Brain microvascular endothelial cell (primary cell): ENCODE results near the gene CST9.

ENCODE experiments used
- DNase-seq: peaks from one replicate; pipeline ENCODE4 v3.0.0-alpha.2; 2020
- H3K27ac ChIP-seq: fragments of 250-450 bp; sonication (Bioruptor Pico); 2 replicates; pipeline ENCODE4 v1.5.1; 2020; ENCODE audit warnings: mild to moderate bottlenecking, moderate library complexity
- H3K27me3 ChIP-seq: fragments of 250-450 bp; sonication (Bioruptor Pico); replicated peaks from 2 replicates; pipeline ENCODE4 v1.5.1; 2020; ENCODE audit warnings: mild to moderate bottlenecking
- H3K36me3 ChIP-seq: fragments of 250-450 bp; sonication (Bioruptor Pico); replicated peaks from 2 replicates; pipeline ENCODE4 v1.5.1; 2020; ENCODE audit warnings: mild to moderate bottlenecking
- H3K4me3 ChIP-seq: 2 replicates; pipeline ENCODE4 v1.5.1; 2011; ENCODE audit warnings: low read depth, mild to moderate bottlenecking, control low read depth, low read length, moderate library complexity
- CTCF ChIP-seq: IDR thresholded peaks from 2 replicates; pipeline ENCODE4 v1.5.1; 2011; ENCODE audit warnings: low read depth, mild to moderate bottlenecking, moderate library complexity, low read length, control low read depth, inconsistent platforms; ENCODE audit errors: missing control alignments
- in situ Hi-C: cut with HindIII; loops from 2 replicates; pipeline ENCODE4 v1.10.0; 2017; ENCODE audit warnings: low sequenced_read_pairs, low pct_ligation_motif_present

The CST9 gene

GRCh38 chr20:23628402-23629016, 22.8 kb upstream of the CST9 start:
- TF ChIP-seq CTCF: no peak
- H3K36me3 ChIP-seq: peaks cover 15% of the 10 kb centered on the region
- H3K27me3 ChIP-seq: no peaks in the 10 kb centered on the region
- no peak overlapping the region for H3K27ac ChIP-seq
- in situ Hi-C loops: no loop called here
- no peak for DNase-seq
- H3K4me3 ChIP-seq: no peak overlapping the region

DNA sequence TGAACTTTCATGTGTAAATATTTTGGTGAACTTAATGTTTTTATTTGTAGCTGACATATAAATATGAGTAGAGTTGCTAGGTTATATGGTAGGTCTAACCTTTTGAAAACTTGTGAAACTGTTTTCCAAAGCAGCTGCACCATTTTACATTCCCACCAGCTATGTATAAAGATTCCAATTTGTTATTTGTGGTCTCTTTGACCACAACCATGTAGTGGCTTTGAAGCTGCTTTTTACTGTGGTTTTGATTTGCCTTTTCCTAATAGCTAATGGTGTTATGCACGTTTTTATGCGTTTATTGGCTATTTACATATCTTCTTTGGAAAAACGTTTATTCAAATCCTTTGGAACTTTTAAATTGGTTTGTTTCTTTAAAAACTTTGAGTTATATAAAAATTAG, 21.8 kb upstream of the CST9 start:
- no peak overlapping the region for H3K27ac ChIP-seq
- H3K36me3 ChIP-seq: peaks cover 6% of the 10 kb centered on the region
- no peak overlapping the region for H3K4me3 ChIP-seq
- no peaks in the 10 kb centered on the region for H3K27me3 ChIP-seq
- in situ Hi-C loops: no loop called here
- TF ChIP-seq CTCF: no peak
- DNase-seq: no peak

- Histone ChIP-seq H3K36me3 (no peaks in the 10 kb centered on the region), H3K27me3 (no peaks in the 10 kb centered on the region), H3K27ac (no peak overlapping the region), H3K4me3 (no peak overlapping the region)
- in situ Hi-C loops: no loop called here
- no peak for TF ChIP-seq CTCF
- DNase-seq: no peak
Observed at GRCh38 chr20:23626040-23626620, 20.4 kb upstream of the CST9 start.

- Histone ChIP-seq H3K36me3 (no peaks in the 10 kb centered on the region), H3K4me3 (no peak overlapping the region), H3K27me3 (no peaks in the 10 kb centered on the region), H3K27ac (no peak overlapping the region)
- in situ Hi-C loops: no loop called here
- no peak for DNase-seq
- no peak for TF ChIP-seq CTCF
Observed at GRCh38 chr20:23625236-23625964, 19.7 kb upstream of the CST9 start.

DNA sequence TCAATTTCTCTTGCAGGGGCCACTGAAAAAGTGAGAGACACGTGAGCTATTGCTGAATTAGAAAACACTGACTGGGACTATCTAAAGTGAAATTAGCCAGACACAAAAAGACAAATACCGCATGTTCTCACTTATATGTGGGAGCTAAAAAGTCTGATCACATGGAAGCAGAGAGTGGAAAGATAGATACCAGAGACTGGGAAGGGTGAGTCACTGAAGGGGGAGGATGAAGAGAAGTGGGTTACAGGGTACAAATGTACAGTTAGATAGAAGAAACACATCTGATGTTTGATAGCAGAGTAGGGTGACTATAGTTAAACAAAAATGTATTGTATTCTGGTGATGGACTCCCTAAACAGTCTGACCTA, 18.6 kb upstream of the CST9 start:
- Histone ChIP-seq H3K4me3 (no peak overlapping the region), H3K27ac (peak overlapping the region; percentile 17), H3K27me3 (no peaks in the 10 kb centered on the region), H3K36me3 (no peaks in the 10 kb centered on the region)
- DNase-seq: peak; percentile 33
- no peak for TF ChIP-seq CTCF
- in situ Hi-C loops: no loop called here
